ENCODE results near the gene CFAP57.

Gene CFAP57

DNA sequence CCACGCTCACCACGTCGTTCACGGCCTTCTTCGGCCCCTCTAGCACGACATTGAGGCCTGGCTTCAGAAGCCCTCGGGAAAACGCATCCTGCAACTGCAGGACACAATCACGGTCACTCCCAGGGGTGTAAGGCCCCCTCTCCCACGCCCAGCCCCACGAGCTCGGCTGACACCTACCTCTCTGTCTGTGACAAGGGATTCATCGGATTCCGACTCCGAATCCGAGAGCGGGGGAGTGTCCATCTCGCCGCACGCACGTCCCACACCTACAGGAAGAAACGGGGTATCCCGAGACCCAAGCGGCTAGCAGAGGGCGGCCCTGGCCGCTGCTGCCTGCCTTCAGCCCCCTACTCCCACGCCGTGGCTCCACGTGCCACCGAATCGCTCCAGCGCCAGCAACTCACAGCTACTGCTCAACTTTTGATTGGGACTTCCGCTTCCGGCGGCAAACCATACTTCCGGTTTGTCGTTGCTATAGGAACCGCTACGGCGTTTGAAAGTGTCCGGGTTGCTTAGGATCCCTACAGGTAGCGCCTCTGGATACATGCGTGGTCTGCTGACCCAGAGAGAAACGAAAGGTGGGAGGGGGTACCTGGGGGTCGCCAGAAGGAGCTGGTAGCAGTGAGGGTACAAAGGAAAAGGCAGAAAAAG is at the start of gene CFAP57, which contains the start of gene EBNA1BP2:
Gene CFAP57, plus strand, starts transcription at position 455 of the 651 bp plus-strand sequence. CDS start 424 bp downstream, outside the sequence.
Gene EBNA1BP2, minus strand, starts transcription at position 415 of the 651 bp plus-strand sequence. Its CDS starts 172 bp downstream, at position 243.
- Histone ChIP-seq H3F3A (ENCODE audit: low read depth) (no peaks in the 10 kb centered on the region), H3K27me3 (ENCODE audit: insufficient read depth, low read length, poor library complexity, severe bottlenecking) (peaks cover 6% of the 10 kb centered on the region), H3K9me3 (ENCODE audit: insufficient read depth, low read depth, low read length) (no peaks in the 10 kb centered on the region), H3K9me2 (replicated peaks; ENCODE audit: low read depth, low read length) (no peaks in the 10 kb centered on the region), H3K4me2 (ENCODE audit: low read depth, low read length, poor library complexity, severe bottlenecking) (peak within 1 kb of the TSS; percentile 99), H3K4me3 (ENCODE audit: low read length, poor library complexity, severe bottlenecking) (peak within 1 kb of the TSS; percentile 99), H2AFZ (ENCODE audit: low read length) (peak within 1 kb of the TSS; percentile 92), H3K79me2 (ENCODE audit: insufficient read depth, low read length) (peaks cover 13% of the 10 kb centered on the region; the same call in 1 of the 2 replicates), H4K20me1 (ENCODE audit: insufficient read depth, low read length, poor library complexity, severe bottlenecking) (peaks cover 7% of the 10 kb centered on the region), H3K4me1 (ENCODE audit: insufficient read depth, low read length, poor library complexity, severe bottlenecking) (peaks cover 12% of the 10 kb centered on the region), H3K9ac (ENCODE audit: low read depth, low read length, poor library complexity, severe bottlenecking) (peak within 1 kb of the TSS; percentile 81), H3K36me3 (ENCODE audit: insufficient read depth, low read length) (peaks cover 10% of the 10 kb centered on the region; the same call in 1 of the 2 replicates)
- TF ChIP-seq, protein P1, sequence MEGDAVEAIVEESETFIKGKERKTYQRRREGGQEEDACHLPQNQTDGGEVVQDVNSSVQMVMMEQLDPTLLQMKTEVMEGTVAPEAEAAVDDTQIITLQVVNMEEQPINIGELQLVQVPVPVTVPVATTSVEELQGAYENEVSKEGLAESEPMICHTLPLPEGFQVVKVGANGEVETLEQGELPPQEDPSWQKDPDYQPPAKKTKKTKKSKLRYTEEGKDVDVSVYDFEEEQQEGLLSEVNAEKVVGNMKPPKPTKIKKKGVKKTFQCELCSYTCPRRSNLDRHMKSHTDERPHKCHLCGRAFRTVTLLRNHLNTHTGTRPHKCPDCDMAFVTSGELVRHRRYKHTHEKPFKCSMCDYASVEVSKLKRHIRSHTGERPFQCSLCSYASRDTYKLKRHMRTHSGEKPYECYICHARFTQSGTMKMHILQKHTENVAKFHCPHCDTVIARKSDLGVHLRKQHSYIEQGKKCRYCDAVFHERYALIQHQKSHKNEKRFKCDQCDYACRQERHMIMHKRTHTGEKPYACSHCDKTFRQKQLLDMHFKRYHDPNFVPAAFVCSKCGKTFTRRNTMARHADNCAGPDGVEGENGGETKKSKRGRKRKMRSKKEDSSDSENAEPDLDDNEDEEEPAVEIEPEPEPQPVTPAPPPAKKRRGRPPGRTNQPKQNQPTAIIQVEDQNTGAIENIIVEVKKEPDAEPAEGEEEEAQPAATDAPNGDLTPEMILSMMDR (conservative IDR thresholded peaks at IDR 0.05; ENCODE audit: low read length), result no peak
- no peak for TF ChIP-seq EZH2phosphoT487 (IDR thresholded peaks at IDR 0.05; ENCODE audit: borderline replicate concordance)

- peak overlapping the region; percentile 23; the same call in 1 of the 2 replicates for H2AFZ ChIP-seq (ENCODE audit: low read length)
- no peaks in the 10 kb centered on the region for H3F3A ChIP-seq (ENCODE audit: low read depth)
- no peak for TF ChIP-seq EZH2phosphoT487 (IDR thresholded peaks at IDR 0.05; ENCODE audit: borderline replicate concordance)
- TF ChIP-seq, protein P1 (conservative IDR thresholded peaks at IDR 0.05; ENCODE audit: low read length), result no peak
- no peaks in the 10 kb centered on the region for H3K27me3 ChIP-seq (ENCODE audit: insufficient read depth, low read length, poor library complexity, severe bottlenecking)
- H3K9ac ChIP-seq (ENCODE audit: low read depth, low read length, poor library complexity, severe bottlenecking), result no peak overlapping the region
- no peaks in the 10 kb centered on the region for H3K9me2 ChIP-seq (replicated peaks; ENCODE audit: low read depth, low read length)
- no peaks in the 10 kb centered on the region for H3K4me1 ChIP-seq (ENCODE audit: insufficient read depth, low read length, poor library complexity, severe bottlenecking)
- H3K4me2 ChIP-seq (ENCODE audit: low read depth, low read length, poor library complexity, severe bottlenecking), result no peak overlapping the region
- no peaks in the 10 kb centered on the region for H3K79me2 ChIP-seq (ENCODE audit: insufficient read depth, low read length)
- no peak overlapping the region for H3K4me3 ChIP-seq (ENCODE audit: low read length, poor library complexity, severe bottlenecking)
- no peaks in the 10 kb centered on the region for H3K9me3 ChIP-seq (ENCODE audit: insufficient read depth, low read depth, low read length)
- no peaks in the 10 kb centered on the region for H4K20me1 ChIP-seq (ENCODE audit: insufficient read depth, low read length, poor library complexity, severe bottlenecking)
- H3K36me3 ChIP-seq (ENCODE audit: insufficient read depth, low read length), result no peaks in the 10 kb centered on the region
These were observed 49.1 kb upstream of the CFAP57 start for GRCh38 chr1:43123031-43123430.

DNA sequence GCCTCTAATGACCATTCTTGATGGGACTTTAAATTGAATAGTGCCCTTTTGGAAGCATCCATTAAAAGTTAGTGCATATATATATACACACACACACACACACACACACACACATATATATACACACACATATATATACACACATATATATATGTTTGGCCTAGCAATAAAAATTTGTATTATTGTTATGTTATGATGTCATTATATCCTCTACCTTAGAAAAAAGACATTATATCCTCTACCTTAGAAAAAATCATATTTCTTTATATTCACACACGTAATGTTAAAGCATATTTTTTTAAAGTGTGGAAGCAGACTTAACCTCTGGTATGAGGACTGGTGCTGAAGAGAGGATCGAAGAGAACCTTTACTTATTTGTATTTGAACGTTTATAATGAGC is 43.3 kb upstream of the CFAP57 start:
- Histone ChIP-seq H3K4me1 (ENCODE audit: insufficient read depth, low read length, poor library complexity, severe bottlenecking) (no peaks in the 10 kb centered on the region), H3K9me2 (replicated peaks; ENCODE audit: low read depth, low read length) (no peaks in the 10 kb centered on the region), H3K4me2 (ENCODE audit: low read depth, low read length, poor library complexity, severe bottlenecking) (no peak overlapping the region), H3K27me3 (ENCODE audit: insufficient read depth, low read length, poor library complexity, severe bottlenecking) (no peaks in the 10 kb centered on the region), H2AFZ (ENCODE audit: low read length) (no peak overlapping the region), H4K20me1 (ENCODE audit: insufficient read depth, low read length, poor library complexity, severe bottlenecking) (no peaks in the 10 kb centered on the region), H3K9ac (ENCODE audit: low read depth, low read length, poor library complexity, severe bottlenecking) (no peak overlapping the region), H3K36me3 (ENCODE audit: insufficient read depth, low read length) (no peaks in the 10 kb centered on the region), H3K79me2 (ENCODE audit: insufficient read depth, low read length) (no peaks in the 10 kb centered on the region), H3K4me3 (ENCODE audit: low read length, poor library complexity, severe bottlenecking) (no peak overlapping the region), H3K9me3 (ENCODE audit: insufficient read depth, low read depth, low read length) (no peaks in the 10 kb centered on the region), H3F3A (ENCODE audit: low read depth) (no peaks in the 10 kb centered on the region)
- TF ChIP-seq, protein P1 (conservative IDR thresholded peaks at IDR 0.05; ENCODE audit: low read length), result no peak
- no peak for TF ChIP-seq EZH2phosphoT487 (IDR thresholded peaks at IDR 0.05; ENCODE audit: borderline replicate concordance)
